ENCODE data around the gene SYT5. TPM values are rescaled to one million over a fixed set of nuclear protein-coding genes. Genes with fewer than 3 reads are reported as not detected.
A peak's percentile ranks its signal among the peaks of the same experiment; 100 is the strongest.
"Not testable (repeated sequence)": the region's sequence is repeated elsewhere in the genome, so short reads cannot be mapped to it uniquely, and the experiment has no call there.

SYT5 gene
- total and polyA plus RNA-seq, 2 donors (not counting 3 experiments of a cell fraction or from before 2014, with no cell fraction given): 0.42 TPM; not detected in 1

- Histone ChIP-seq H3K4me2 (ENCODE audit: insufficient read depth, low read length) (no peak overlapping the region), H3K4me3 (replicated peaks in 1 of 3; ENCODE audit: insufficient read depth in 1 of 3, low read depth in 1 of 3, low read length in 3 of 3) (no peak overlapping the region), H3K9me3 (replicated peaks; ENCODE audit: control insufficient read depth, insufficient read depth, low read length) (no peaks in the 10 kb centered on the region), H3K4me1 (ENCODE audit: control insufficient read depth, extremely low read depth, insufficient read depth, low read length) (no peaks in the 10 kb centered on the region), H3K9me1 (replicated peaks; ENCODE audit: control insufficient read depth, extremely low read depth, insufficient read depth, low read length) (no peaks in the 10 kb centered on the region), H3K9ac (replicated peaks; ENCODE audit: extremely low read depth, insufficient read depth, low read length) (no peak overlapping the region), H3K27ac (ENCODE audit: insufficient read depth, low read depth, low read length) (no peak overlapping the region), H2AFZ (ENCODE audit: low read depth, low read length) (peak overlapping the region; percentile 48), H3K27me3 (ENCODE audit: control insufficient read depth in 2 of 2, insufficient read depth in 2 of 2, low read length in 2 of 2) (peaks cover 22 to 34% of the 10 kb centered on the region in 2 experiments), H3K36me3 (ENCODE audit: control insufficient read depth in 2 of 2, extremely low read depth in 1 of 2, insufficient read depth in 2 of 2, low read length in 2 of 2) (no peaks in the 10 kb centered on the region), H3K79me2 (ENCODE audit: control insufficient read depth, insufficient read depth, low read length) (no peaks in the 10 kb centered on the region), H4K20me1 (replicated peaks; ENCODE audit: control insufficient read depth, extremely low read depth, insufficient read depth, low read length) (no peaks in the 10 kb centered on the region)
- TF ChIP-seq FOS (IDR thresholded peaks at IDR 0.05; ENCODE audit: borderline replicate concordance, insufficient read depth, low read length) (peak; percentile 47), CTCF (IDR thresholded peaks at IDR 0.05; ENCODE audit: extremely low read depth in 1 of 2, insufficient read depth in 1 of 2, low read depth in 1 of 2, low read length in 2 of 2) (no peak)
- dilution Hi-C loops (cut with MboI; ENCODE audit: extremely low pct_ligation_motif_present, low sequenced_read_pairs) (no loop called here), intact Hi-C loops (cut with micrococcal nuclease) (no loop called here)
- ChIA-PET CTCF (no interaction called here), POLR2A (no interaction called here)
- DNase-seq (ENCODE audit: low read depth, low spot score) (no peak), FAIRE-seq (peak; percentile 46)
- BruUV-seq (replicated peaks): no TSS peak
These were observed 7.3 kb downstream of the SYT5 start for GRCh38 chr19:55172741-55173140.

- POLR2A ChIA-PET; DNase-seq (ENCODE audit: low read depth, low spot score); dilution Hi-C loops (cut with MboI; ENCODE audit: extremely low pct_ligation_motif_present, low sequenced_read_pairs); BruUV-seq (replicated peaks); H3K79me2 ChIP-seq (ENCODE audit: control insufficient read depth, insufficient read depth, low read length); H3K9ac ChIP-seq (replicated peaks; ENCODE audit: extremely low read depth, insufficient read depth, low read length); H3K36me3 ChIP-seq (ENCODE audit: control insufficient read depth in 2 of 2, extremely low read depth in 1 of 2, insufficient read depth in 2 of 2, low read length in 2 of 2); H3K9me3 ChIP-seq (replicated peaks; ENCODE audit: control insufficient read depth, insufficient read depth, low read length); FAIRE-seq; H4K20me1 ChIP-seq (replicated peaks; ENCODE audit: control insufficient read depth, extremely low read depth, insufficient read depth, low read length); H3K4me3 ChIP-seq (replicated peaks in 1 of 3; ENCODE audit: insufficient read depth in 1 of 3, low read depth in 1 of 3, low read length in 3 of 3); H3K4me2 ChIP-seq (ENCODE audit: insufficient read depth, low read length); intact Hi-C loops (cut with micrococcal nuclease); H3K9me1 ChIP-seq (replicated peaks; ENCODE audit: control insufficient read depth, extremely low read depth, insufficient read depth, low read length); H3K4me1 ChIP-seq (ENCODE audit: control insufficient read depth, extremely low read depth, insufficient read depth, low read length); H3K27ac ChIP-seq (ENCODE audit: insufficient read depth, low read depth, low read length): not testable (repeated sequence)
- CTCF ChIA-PET: interaction anchor here (1.1 kb wide), 1 partner anchor 8 kb away, joined by 3 read pairs; the partner anchor contains the start of gene SYT5
- peak overlapping the region; percentile 48 for H2AFZ ChIP-seq (ENCODE audit: low read depth, low read length)
- peaks cover 22 to 34% of the 10 kb centered on the region in 2 experiments for H3K27me3 ChIP-seq (ENCODE audit: control insufficient read depth in 2 of 2, insufficient read depth in 2 of 2, low read length in 2 of 2)
These were observed 7.8 kb downstream of the SYT5 start for GRCh38 chr19:55172318-55172717.

Measured in endothelial cell of umbilical vein (primary cell).